ENCODE data around the gene KRT1. TPM values are rescaled to one million over a fixed set of nuclear protein-coding genes. Genes with fewer than 3 reads are reported as not detected.
A peak's percentile ranks its signal among the peaks of the same experiment; 100 is the strongest.
"Not testable (repeated sequence)": the region's sequence is repeated elsewhere in the genome, so short reads cannot be mapped to it uniquely, and the experiment has no call there.

The KRT1 gene
- polyA plus RNA-seq, 1 of the 3 experiments (the other 2 are of a cell fraction): not detected

- Histone ChIP-seq H3F3A (replicated peaks; ENCODE audit: insufficient read depth) (no peaks in the 10 kb centered on the region), H3K27ac (ENCODE audit: low read depth in 2 of 2, low read length in 1 of 2) (no peak overlapping the region), H3K9me3 (no peaks in the 10 kb centered on the region), H3K4me2 (no peak overlapping the region), H3K9ac (no peak overlapping the region), H3K36me3 (replicated peaks in 1 of 2; ENCODE audit: control insufficient read depth in 1 of 2, insufficient read depth in 2 of 2, low read length in 1 of 2) (no peaks in the 10 kb centered on the region), H3K79me2 (ENCODE audit: insufficient read depth) (no peaks in the 10 kb centered on the region; the same call in 1 of the 2 replicates), H3K4me1 (ENCODE audit: control insufficient read depth in 1 of 2, insufficient read depth in 2 of 2, low read depth in 1 of 2, low read length in 1 of 2) (no peaks in the 10 kb centered on the region), H3K27me3 (ENCODE audit: insufficient read depth) (peaks cover 44% of the 10 kb centered on the region), H4K20me1 (ENCODE audit: insufficient read depth) (no peaks in the 10 kb centered on the region), H3K9me2 (no peaks in the 10 kb centered on the region), H2AFZ (ENCODE audit: low read depth) (no peak overlapping the region), H3K4me3 (ENCODE audit: low read depth in 2 of 2, low read length in 1 of 2) (no peak overlapping the region)
- POLR2A ChIA-PET: no interaction called here
- CTCF ChIA-PET: interaction anchor here (0.6 to 1.3 kb wide), 3 partner anchors 44 to 1494 kb away, joined by 3 to 5 read pairs (median 3); no protein-coding TSS in a partner anchor
- TF ChIP-seq RXRA (IDR thresholded peaks at IDR 0.05; ENCODE audit: borderline replicate concordance, low read depth) (no peak), SIN3A (IDR thresholded peaks at IDR 0.05; ENCODE audit: borderline replicate concordance, low read depth, low read length) (no peak), FOSL2 (IDR thresholded peaks at IDR 0.05; ENCODE audit: borderline replicate concordance, low read depth) (no peak), RCOR1 (IDR thresholded peaks at IDR 0.05; ENCODE audit: low read length) (no peak), RFX5 (IDR thresholded peaks at IDR 0.05; ENCODE audit: low read length) (no peak), POLR2AphosphoS5 (IDR thresholded peaks at IDR 0.05; ENCODE audit: low read depth, low read length) (no peak), IRF3 (IDR thresholded peaks at IDR 0.05; ENCODE audit: low read depth, low read length) (no peak), EP300 (IDR thresholded peaks at IDR 0.05; ENCODE audit: borderline replicate concordance in 1 of 2, low read depth in 1 of 2, low read length in 1 of 2) (no peak)
- TF ChIP-seq, protein P1, sequence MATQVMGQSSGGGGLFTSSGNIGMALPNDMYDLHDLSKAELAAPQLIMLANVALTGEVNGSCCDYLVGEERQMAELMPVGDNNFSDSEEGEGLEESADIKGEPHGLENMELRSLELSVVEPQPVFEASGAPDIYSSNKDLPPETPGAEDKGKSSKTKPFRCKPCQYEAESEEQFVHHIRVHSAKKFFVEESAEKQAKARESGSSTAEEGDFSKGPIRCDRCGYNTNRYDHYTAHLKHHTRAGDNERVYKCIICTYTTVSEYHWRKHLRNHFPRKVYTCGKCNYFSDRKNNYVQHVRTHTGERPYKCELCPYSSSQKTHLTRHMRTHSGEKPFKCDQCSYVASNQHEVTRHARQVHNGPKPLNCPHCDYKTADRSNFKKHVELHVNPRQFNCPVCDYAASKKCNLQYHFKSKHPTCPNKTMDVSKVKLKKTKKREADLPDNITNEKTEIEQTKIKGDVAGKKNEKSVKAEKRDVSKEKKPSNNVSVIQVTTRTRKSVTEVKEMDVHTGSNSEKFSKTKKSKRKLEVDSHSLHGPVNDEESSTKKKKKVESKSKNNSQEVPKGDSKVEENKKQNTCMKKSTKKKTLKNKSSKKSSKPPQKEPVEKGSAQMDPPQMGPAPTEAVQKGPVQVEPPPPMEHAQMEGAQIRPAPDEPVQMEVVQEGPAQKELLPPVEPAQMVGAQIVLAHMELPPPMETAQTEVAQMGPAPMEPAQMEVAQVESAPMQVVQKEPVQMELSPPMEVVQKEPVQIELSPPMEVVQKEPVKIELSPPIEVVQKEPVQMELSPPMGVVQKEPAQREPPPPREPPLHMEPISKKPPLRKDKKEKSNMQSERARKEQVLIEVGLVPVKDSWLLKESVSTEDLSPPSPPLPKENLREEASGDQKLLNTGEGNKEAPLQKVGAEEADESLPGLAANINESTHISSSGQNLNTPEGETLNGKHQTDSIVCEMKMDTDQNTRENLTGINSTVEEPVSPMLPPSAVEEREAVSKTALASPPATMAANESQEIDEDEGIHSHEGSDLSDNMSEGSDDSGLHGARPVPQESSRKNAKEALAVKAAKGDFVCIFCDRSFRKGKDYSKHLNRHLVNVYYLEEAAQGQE (IDR thresholded peaks at IDR 0.05; ENCODE audit: low read depth, low read length): no peak
- WGBS (ENCODE audit: low lambda C conversion rate): 23% methylated on average over 33 of the region's 72 CpGs
- DNase-seq: peak; percentile 67
Measured at GRCh38 chr12:52713960-52714886, 34.0 kb upstream of the KRT1 start.

GRCh38 chr12:52712122-52712521, 31.9 kb upstream of the KRT1 start:
- H3K4me2 ChIP-seq; DNase-seq; H3K9me3 ChIP-seq; POLR2A ChIA-PET; H3K79me2 ChIP-seq (ENCODE audit: insufficient read depth); H3K4me3 ChIP-seq (ENCODE audit: low read depth in 2 of 2, low read length in 1 of 2); H3K4me1 ChIP-seq (ENCODE audit: control insufficient read depth in 1 of 2, insufficient read depth in 2 of 2, low read depth in 1 of 2, low read length in 1 of 2); H4K20me1 ChIP-seq (ENCODE audit: insufficient read depth); H3K27ac ChIP-seq (ENCODE audit: low read depth in 2 of 2, low read length in 1 of 2); H3K9ac ChIP-seq; H3F3A ChIP-seq (replicated peaks; ENCODE audit: insufficient read depth); H3K36me3 ChIP-seq (replicated peaks in 1 of 2; ENCODE audit: control insufficient read depth in 1 of 2, insufficient read depth in 2 of 2, low read length in 1 of 2); H2AFZ ChIP-seq (ENCODE audit: low read depth); H3K9me2 ChIP-seq: not testable (repeated sequence)
- 50% methylated on average over 6 of the region's 6 CpGs for WGBS (ENCODE audit: low lambda C conversion rate)
- CTCF ChIA-PET: interaction anchor here (1.1 kb wide), 1 partner anchor 269 kb away, joined by 3 read pairs; no protein-coding TSS in a partner anchor
- H3K27me3 ChIP-seq (ENCODE audit: insufficient read depth): peaks cover 62% of the 10 kb centered on the region
